A549 (cell line): ENCODE measurements around the gene QRICH1.

Source experiments
- BHLHE40 ChIP-seq: IDR thresholded peaks from 2 replicates; pipeline ENCODE4 v1.6.1; 2012; ENCODE audit warnings: low read depth, low read length, inconsistent platforms
- MAFK ChIP-seq: fragments of 450-650 bp; IDR thresholded peaks from 2 replicates; pipeline ENCODE4 v1.6.1; 2014; ENCODE audit not compliant: partially characterized antibody
- PHF8 ChIP-seq: fragments of 200-600 bp; sonication (generic); IDR thresholded peaks from 2 replicates; pipeline ENCODE4 v1.6.1; 2016; ENCODE audit warnings: low read depth, mild to moderate bottlenecking, antibody characterized with exemption, moderate library complexity, borderline replicate concordance
- POLR2A ChIP-seq: IDR thresholded peaks from 2 replicates; pipeline ENCODE4 v1.6.1; 2012; ENCODE audit warnings: mild to moderate bottlenecking, low read length
- SREBF2 ChIP-seq: fragments of 450-650 bp; IDR thresholded peaks from 2 replicates; pipeline ENCODE4 v1.6.1; 2014; ENCODE audit warnings: mild to moderate bottlenecking, moderate library complexity
- TF ChIP-seq, protein P1 (sequence below): fragments of >200 bp; sonication (Bioruptor Twin); formaldehyde crosslinking; IDR thresholded peaks from 3 replicates; pipeline ENCODE4 v1.5.1; 2016

DNA sequence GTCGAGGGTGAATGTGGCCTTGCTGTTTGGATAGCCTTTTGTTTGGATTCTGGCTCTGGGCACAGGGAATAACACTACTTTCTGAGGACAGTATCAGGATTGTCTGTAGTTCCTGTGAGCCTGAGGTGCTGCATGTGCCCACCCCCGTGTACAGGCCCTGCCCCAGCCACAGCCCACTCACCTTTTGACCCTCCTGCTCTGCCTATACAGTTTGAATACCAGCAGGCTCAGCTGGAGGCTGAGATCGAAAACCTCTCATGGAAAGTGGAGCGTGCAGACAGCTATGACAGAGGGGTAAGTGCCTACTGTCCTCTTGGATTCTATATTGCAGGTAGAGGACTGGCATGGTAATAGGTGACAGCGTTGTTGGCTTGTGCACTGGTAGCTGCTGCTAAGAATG is 111.2 kb downstream of the QRICH1 start:
- TF ChIP-seq BHLHE40 (no peak), MAFK (no peak), POLR2A (no peak), PHF8 (no peak), SREBF2 (no peak)
- TF ChIP-seq, protein P1, sequence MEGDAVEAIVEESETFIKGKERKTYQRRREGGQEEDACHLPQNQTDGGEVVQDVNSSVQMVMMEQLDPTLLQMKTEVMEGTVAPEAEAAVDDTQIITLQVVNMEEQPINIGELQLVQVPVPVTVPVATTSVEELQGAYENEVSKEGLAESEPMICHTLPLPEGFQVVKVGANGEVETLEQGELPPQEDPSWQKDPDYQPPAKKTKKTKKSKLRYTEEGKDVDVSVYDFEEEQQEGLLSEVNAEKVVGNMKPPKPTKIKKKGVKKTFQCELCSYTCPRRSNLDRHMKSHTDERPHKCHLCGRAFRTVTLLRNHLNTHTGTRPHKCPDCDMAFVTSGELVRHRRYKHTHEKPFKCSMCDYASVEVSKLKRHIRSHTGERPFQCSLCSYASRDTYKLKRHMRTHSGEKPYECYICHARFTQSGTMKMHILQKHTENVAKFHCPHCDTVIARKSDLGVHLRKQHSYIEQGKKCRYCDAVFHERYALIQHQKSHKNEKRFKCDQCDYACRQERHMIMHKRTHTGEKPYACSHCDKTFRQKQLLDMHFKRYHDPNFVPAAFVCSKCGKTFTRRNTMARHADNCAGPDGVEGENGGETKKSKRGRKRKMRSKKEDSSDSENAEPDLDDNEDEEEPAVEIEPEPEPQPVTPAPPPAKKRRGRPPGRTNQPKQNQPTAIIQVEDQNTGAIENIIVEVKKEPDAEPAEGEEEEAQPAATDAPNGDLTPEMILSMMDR, result no peak
